ENCODE data around the gene CKMT2. TPM values are rescaled to one million over a fixed set of nuclear protein-coding genes. Genes with fewer than 3 reads are reported as not detected.

The CKMT2 gene
- 0.10 and 0.17 TPM in 2 replicates for polyA plus RNA-seq (2011; rRNA removed)
- polyA minus RNA-seq (2011; rRNA and poly(A)+ RNA removed) = 0.47 TPM in 1 of 2 replicates, not detected in the other

- TF ChIP-seq CTCF (IDR thresholded peaks at IDR 0.05; ENCODE audit: insufficient read depth, low read depth, low read length) = no peak
- no peaks in the 10 kb centered on the region for H3K36me3 ChIP-seq (ENCODE audit: control insufficient read depth, insufficient read depth, low read length)
- H3K27me3 ChIP-seq (ENCODE audit: control insufficient read depth, insufficient read depth, low read length) = no peaks in the 10 kb centered on the region
- POLR2A ChIA-PET = no interaction called here
- CTCF ChIA-PET = no interaction called here
- H3K4me3 ChIP-seq (ENCODE audit: low read depth, low read length) = no peak within 1 kb of the TSS
- DNase-seq (ENCODE audit: low read depth) = no peak
Measured at GRCh38 chr5:81233080-81233634, at the start of gene CKMT2. Gene CKMT2 (plus strand): TSS chr5:81233322. CDS start chr5:81251133, 17,811 bp downstream.

- no peaks in the 10 kb centered on the region for H3K27me3 ChIP-seq (ENCODE audit: control insufficient read depth, insufficient read depth, low read length)
- DNase-seq (ENCODE audit: low read depth) = no peak
- H3K36me3 ChIP-seq (ENCODE audit: control insufficient read depth, insufficient read depth, low read length) = no peaks in the 10 kb centered on the region
- ChIA-PET POLR2A (no interaction called here), CTCF (interaction anchor here (1.0 to 1.8 kb wide), 2 partner anchors 9 to 11 kb away, joined by 3 to 6 read pairs; no protein-coding TSS in a partner anchor)
- no peak for TF ChIP-seq CTCF (IDR thresholded peaks at IDR 0.05; ENCODE audit: insufficient read depth, low read depth, low read length)
- no peak overlapping the region for H3K4me3 ChIP-seq (ENCODE audit: low read depth, low read length)
Measured at GRCh38 chr5:81183811-81184748, 49.0 kb upstream of the CKMT2 start.

- TF ChIP-seq CTCF (IDR thresholded peaks at IDR 0.05; ENCODE audit: insufficient read depth, low read depth, low read length) = no peak
- no peaks in the 10 kb centered on the region for H3K27me3 ChIP-seq (ENCODE audit: control insufficient read depth, insufficient read depth, low read length)
- no peak for DNase-seq (ENCODE audit: low read depth)
- ChIA-PET POLR2A (no interaction called here), CTCF (interaction anchor here (1.4 kb wide), 1 partner anchor 473 kb away, joined by 6 read pairs; no protein-coding TSS in a partner anchor)
- no peak overlapping the region for H3K4me3 ChIP-seq (ENCODE audit: low read depth, low read length)
- no peaks in the 10 kb centered on the region for H3K36me3 ChIP-seq (ENCODE audit: control insufficient read depth, insufficient read depth, low read length)
Measured at GRCh38 chr5:81184749-81185110, 48.4 kb upstream of the CKMT2 start.

- Histone ChIP-seq H3K27me3 (ENCODE audit: control insufficient read depth, insufficient read depth, low read length) (no peaks in the 10 kb centered on the region; the same call in 1 of the 2 replicates), H3K36me3 (ENCODE audit: control insufficient read depth, insufficient read depth, low read length) (no peaks in the 10 kb centered on the region), H3K4me3 (ENCODE audit: low read depth, low read length) (no peak overlapping the region)
- DNase-seq (ENCODE audit: low read depth) = no peak
- ChIA-PET CTCF (no interaction called here), POLR2A (no interaction called here)
- TF ChIP-seq CTCF (IDR thresholded peaks at IDR 0.05; ENCODE audit: insufficient read depth, low read depth, low read length) = no peak
Measured at GRCh38 chr5:81187885-81188284, 45.2 kb upstream of the CKMT2 start.

GRCh38 chr5:81188962-81189361, 44.2 kb upstream of the CKMT2 start:
- H3K4me3 ChIP-seq (ENCODE audit: low read depth, low read length) = no peak overlapping the region
- no peak for DNase-seq (ENCODE audit: low read depth)
- no peaks in the 10 kb centered on the region; the same call in 1 of the 2 replicates for H3K27me3 ChIP-seq (ENCODE audit: control insufficient read depth, insufficient read depth, low read length)
- CTCF ChIA-PET = interaction anchor here (1.3 kb wide), 1 partner anchor 111 kb away, joined by 3 read pairs; no protein-coding TSS in a partner anchor
- H3K36me3 ChIP-seq (ENCODE audit: control insufficient read depth, insufficient read depth, low read length) = no peaks in the 10 kb centered on the region
- POLR2A ChIA-PET = no interaction called here
- TF ChIP-seq CTCF (IDR thresholded peaks at IDR 0.05; ENCODE audit: insufficient read depth, low read depth, low read length) = no peak
